ENCODE data around the gene RHOD. TPM values are rescaled to one million over a fixed set of nuclear protein-coding genes. Genes with fewer than 3 reads are reported as not detected.

RHOD gene
- total RNA-seq, 1 donor, result 15.1 TPM

GRCh38 chr11:67031791-67032561 is 24.7 kb upstream of the RHOD start:
- DNase-seq (ENCODE audit: low read depth), result peak; percentile 35
- no peak for TF ChIP-seq CTCF (IDR thresholded peaks at IDR 0.05; ENCODE audit: insufficient read depth, low read length)
- H3K4me3 ChIP-seq (ENCODE audit: low read depth, low read length), result no peak overlapping the region

GRCh38 chr11:67032830-67033551 is 23.7 kb upstream of the RHOD start:
- H3K4me3 ChIP-seq (ENCODE audit: low read depth, low read length), result no peak overlapping the region
- peak; percentile 91 for DNase-seq (ENCODE audit: low read depth)
- no peak for TF ChIP-seq CTCF (IDR thresholded peaks at IDR 0.05; ENCODE audit: insufficient read depth, low read length)

GRCh38 chr11:67033661-67034166 is 22.9 kb upstream of the RHOD start:
- no peak for TF ChIP-seq CTCF (IDR thresholded peaks at IDR 0.05; ENCODE audit: insufficient read depth, low read length)
- DNase-seq (ENCODE audit: low read depth), result peak; percentile 96
- H3K4me3 ChIP-seq (ENCODE audit: low read depth, low read length), result no peak overlapping the region

- H3K4me3 ChIP-seq (ENCODE audit: low read depth, low read length), result no peak overlapping the region
- no peak for TF ChIP-seq CTCF (IDR thresholded peaks at IDR 0.05; ENCODE audit: insufficient read depth, low read length)
- no peak for DNase-seq (ENCODE audit: low read depth)
Measured at GRCh38 chr11:67034350-67034749, 22.3 kb upstream of the RHOD start.

GRCh38 chr11:67040147-67040546 is 16.5 kb upstream of the RHOD start:
- no peak for DNase-seq (ENCODE audit: low read depth)
- H3K4me3 ChIP-seq (ENCODE audit: low read depth, low read length), result no peak overlapping the region
- TF ChIP-seq CTCF (IDR thresholded peaks at IDR 0.05; ENCODE audit: insufficient read depth, low read length), result no peak

- no peak for TF ChIP-seq CTCF (IDR thresholded peaks at IDR 0.05; ENCODE audit: insufficient read depth, low read length)
- no peak overlapping the region for H3K4me3 ChIP-seq (ENCODE audit: low read depth, low read length)
- DNase-seq (ENCODE audit: low read depth), result no peak
Measured at GRCh38 chr11:67041602-67042001, 15.0 kb upstream of the RHOD start.

Data from fibroblast of the aortic adventitia (primary cell).